Activated CD8-positive, alpha-beta T cell treated with anti-CD3 and anti-CD28 coated beads for 36 hours (primary cell): ENCODE measurements around the gene CD28. TPM values are rescaled to one million over a fixed set of nuclear protein-coding genes. Genes with fewer than 3 reads are reported as not detected.

Source experiments
- ATAC-seq: fragments of 200-7000 bp; cut with Tn5 transposase; one replicate; pipeline ENCODE4 v1.10.0; 2021; ENCODE audit warnings: mild to moderate bottlenecking, moderate library complexity
- CTCF ChIA-PET: fragments of 350-600 bp; sonication (Branson Sonifier 250); formaldehyde crosslinking; loops from one replicate; lab custom pipeline; 2021; ENCODE audit warnings: antibody characterized with exemption; lab: Charles Lee
- POLR2A ChIA-PET: fragments of 350-600 bp; sonication (Branson Sonifier 250); formaldehyde crosslinking; loops from one replicate; lab custom pipeline; 2021; ENCODE audit warnings: antibody characterized with exemption; lab: Charles Lee
- DNase-seq: peaks from one replicate; pipeline ENCODE4 v3.0.0-alpha.2; 2020
- H3K27ac Mint-ChIP-seq: one replicate; pipeline ENCODE4 v1.8.0; 2021; ENCODE audit warnings: mild to moderate bottlenecking, mixed read lengths
- H3K27me3 Mint-ChIP-seq: one replicate; pipeline ENCODE4 v1.8.0; 2021; ENCODE audit warnings: mixed read lengths
- H3K36me3 Mint-ChIP-seq: one replicate; pipeline ENCODE4 v1.8.0; 2021; ENCODE audit warnings: low read depth, mixed read lengths
- H3K4me1 Mint-ChIP-seq: one replicate; pipeline ENCODE4 v1.8.0; 2021; ENCODE audit warnings: low read depth, mixed read lengths
- H3K4me3 Mint-ChIP-seq: one replicate; pipeline ENCODE4 v1.8.0; 2021; ENCODE audit warnings: mild to moderate bottlenecking, moderate library complexity, mixed read lengths
- H3K9me3 Mint-ChIP-seq: one replicate; pipeline ENCODE4 v1.8.0; 2021; ENCODE audit warnings: mixed read lengths
- intact Hi-C: fragments of 100-400 bp; cut with micrococcal nuclease; formaldehyde crosslinking; loops from one replicate; pipeline ENCODE4 v1.10.0; 2022
- total RNA-seq, 2 experiments: library from RNA; stranded (reverse); gene quantifications; one replicate each; pipeline ENCODE4 v1.2.3, GENCODE V29; 2021
- TF ChIP-seq, protein P1 (sequence below): fragments of 200-600 bp; IDR thresholded peaks from one replicate; pipeline ENCODE4 v1.8.0; 2022; ENCODE audit warnings: antibody characterized with exemption, mild to moderate bottlenecking

CD28 gene
- total RNA-seq, 2 experiments from 2014 or later, result 94.2 to 97.3 TPM

- TF ChIP-seq, protein P1, sequence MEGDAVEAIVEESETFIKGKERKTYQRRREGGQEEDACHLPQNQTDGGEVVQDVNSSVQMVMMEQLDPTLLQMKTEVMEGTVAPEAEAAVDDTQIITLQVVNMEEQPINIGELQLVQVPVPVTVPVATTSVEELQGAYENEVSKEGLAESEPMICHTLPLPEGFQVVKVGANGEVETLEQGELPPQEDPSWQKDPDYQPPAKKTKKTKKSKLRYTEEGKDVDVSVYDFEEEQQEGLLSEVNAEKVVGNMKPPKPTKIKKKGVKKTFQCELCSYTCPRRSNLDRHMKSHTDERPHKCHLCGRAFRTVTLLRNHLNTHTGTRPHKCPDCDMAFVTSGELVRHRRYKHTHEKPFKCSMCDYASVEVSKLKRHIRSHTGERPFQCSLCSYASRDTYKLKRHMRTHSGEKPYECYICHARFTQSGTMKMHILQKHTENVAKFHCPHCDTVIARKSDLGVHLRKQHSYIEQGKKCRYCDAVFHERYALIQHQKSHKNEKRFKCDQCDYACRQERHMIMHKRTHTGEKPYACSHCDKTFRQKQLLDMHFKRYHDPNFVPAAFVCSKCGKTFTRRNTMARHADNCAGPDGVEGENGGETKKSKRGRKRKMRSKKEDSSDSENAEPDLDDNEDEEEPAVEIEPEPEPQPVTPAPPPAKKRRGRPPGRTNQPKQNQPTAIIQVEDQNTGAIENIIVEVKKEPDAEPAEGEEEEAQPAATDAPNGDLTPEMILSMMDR, result no peak
- ATAC-seq (no peak), DNase-seq (no peak)
- no peaks in the 10 kb centered on the region for H3K27me3 Mint-ChIP-seq
- peak overlapping the region; percentile 35 for H3K4me3 Mint-ChIP-seq
- ChIA-PET CTCF (interaction anchor here (0.7 to 2.5 kb wide), 5 partner anchors 8 to 102 kb away, joined by 3 to 8 read pairs (median 5); no protein-coding TSS in a partner anchor), POLR2A (interaction anchor here (0.9 to 11.3 kb wide), 8 partner anchors 8 to 100 kb away, joined by 3 to 184 read pairs (median 6); no protein-coding TSS in a partner anchor)
- peaks cover 88% of the 10 kb centered on the region for H3K36me3 Mint-ChIP-seq
- H3K9me3 Mint-ChIP-seq, result peaks cover 4% of the 10 kb centered on the region
- intact Hi-C loops, result loop anchor here (10.0 kb wide), 1 partner anchor 219 kb away; no protein-coding TSS in a partner anchor
- H3K4me1 Mint-ChIP-seq, result peaks cover 80% of the 10 kb centered on the region
- H3K27ac Mint-ChIP-seq, result peak overlapping the region; percentile 97
These were observed 6.9 kb downstream of the CD28 start for GRCh38 chr2:203713381-203713780.

- intact Hi-C loops, result loop anchor here (10.0 kb wide), 1 partner anchor 219 kb away; no protein-coding TSS in a partner anchor
- TF ChIP-seq, protein P1, result no peak
These were observed 7.7 kb downstream of the CD28 start for GRCh38 chr2:203714112-203714511.

GRCh38 chr2:203715744-203716143 is 9.3 kb downstream of the CD28 start:
- Mint-ChIP-seq H3K27me3 (no peaks in the 10 kb centered on the region), H3K9me3 (peaks cover 7% of the 10 kb centered on the region), H3K36me3 (peaks cover 84% of the 10 kb centered on the region), H3K4me1 (peaks cover 92% of the 10 kb centered on the region), H3K4me3 (peak overlapping the region; percentile 19), H3K27ac (peak overlapping the region; percentile 88)
- ATAC-seq, result no peak
- intact Hi-C loops, result loop anchor here (5.0 to 10.0 kb wide), 2 partner anchors 87 to 221 kb away; no protein-coding TSS in a partner anchor
- ChIA-PET CTCF (interaction anchor here (0.8 kb wide), 1 partner anchor 9 kb away, joined by 3 read pairs; no protein-coding TSS in a partner anchor), POLR2A (interaction anchor here (1.4 to 11.3 kb wide), 4 partner anchors 9 to 97 kb away, joined by 4 to 184 read pairs (median 54); no protein-coding TSS in a partner anchor)
- TF ChIP-seq, protein P1, result no peak
- DNase-seq, result no peak

More at GRCh38 chr2:203714112-203714511, 7.7 kb downstream of the CD28 start:
- peak overlapping the region; percentile 97 for H3K27ac Mint-ChIP-seq
- H3K4me3 Mint-ChIP-seq, result peak overlapping the region; percentile 35
- ATAC-seq (no peak), DNase-seq (no peak)
- H3K4me1 Mint-ChIP-seq, result peaks cover 88% of the 10 kb centered on the region
- H3K36me3 Mint-ChIP-seq, result peaks cover 88% of the 10 kb centered on the region
- peaks cover 5% of the 10 kb centered on the region for H3K9me3 Mint-ChIP-seq
- no peaks in the 10 kb centered on the region for H3K27me3 Mint-ChIP-seq
- ChIA-PET CTCF (interaction anchor here (1.2 to 2.5 kb wide), 4 partner anchors 16 to 101 kb away, joined by 3 to 6 read pairs (median 4); no protein-coding TSS in a partner anchor), POLR2A (interaction anchor here (0.8 to 11.3 kb wide), 11 partner anchors 15 to 99 kb away, joined by 3 to 184 read pairs (median 4); no protein-coding TSS in a partner anchor)

DNA sequence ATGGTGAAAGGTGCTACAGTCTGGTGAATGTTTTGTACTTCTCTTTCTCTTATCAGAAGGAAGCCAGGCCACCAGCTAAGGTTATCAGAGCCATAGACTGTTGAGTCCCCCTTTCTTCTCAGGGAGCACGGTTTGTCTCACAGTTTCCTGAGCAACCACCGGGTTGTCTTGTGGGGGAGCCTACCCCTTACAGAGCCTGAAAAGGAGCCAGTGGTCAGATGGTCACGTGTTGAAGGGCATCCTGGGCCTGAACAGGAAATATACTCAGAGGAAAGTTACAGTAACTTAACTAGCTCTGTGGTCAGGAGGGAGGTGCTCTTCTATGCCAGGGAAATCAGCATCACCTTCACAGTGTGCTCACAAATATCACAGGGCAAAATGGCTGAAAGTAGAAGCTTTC is 11.6 kb downstream of the CD28 start:
- DNase-seq (peak; percentile 90), ATAC-seq (peak; percentile 80)
- H3K4me3 Mint-ChIP-seq, result peak overlapping the region; percentile 43
- TF ChIP-seq, protein P1, result no peak
- H3K27ac Mint-ChIP-seq, result peak overlapping the region; percentile 88
- H3K36me3 Mint-ChIP-seq, result peaks cover 83% of the 10 kb centered on the region
- intact Hi-C loops, result loop anchor here (5.0 to 10.0 kb wide), 2 partner anchors 84 to 223 kb away; no protein-coding TSS in a partner anchor
- no peaks in the 10 kb centered on the region for H3K27me3 Mint-ChIP-seq
- ChIA-PET CTCF (interaction anchor here (0.8 to 6.4 kb wide), 9 partner anchors 9 to 97 kb away, joined by 3 to 55 read pairs (median 5); no protein-coding TSS in a partner anchor), POLR2A (interaction anchor here (0.6 to 11.3 kb wide), 17 partner anchors 8 to 184 kb away, joined by 3 to 184 read pairs (median 4); partner anchors contain the start of gene CD28)
- H3K9me3 Mint-ChIP-seq, result peaks cover 6% of the 10 kb centered on the region
- peaks cover 96% of the 10 kb centered on the region for H3K4me1 Mint-ChIP-seq
